HG02759 (cell line): Measurements from ENCODE around the gene DIPK1C.
"Not testable (repeated sequence)": the region's sequence is repeated elsewhere in the genome, so short reads cannot be mapped to it uniquely, and the experiment has no call there.

Experiments used
- ATAC-seq: cut with Tn5 transposase; IDR thresholded peaks from one replicate; pipeline ENCODE4 v1.9.1; 2021; ENCODE audit warnings: mild to moderate bottlenecking, moderate library complexity; ENCODE audit not compliant: unreplicated experiment

The DIPK1C gene

GRCh38 chr18:74457043-74457724, at the start of gene DIPK1C:
TSS of gene DIPK1C (minus strand) at chr18:74457308. CDS start at chr18:74457259, 49 bp downstream.
- ATAC-seq, result no peak

- ATAC-seq, result no peak
Measured at GRCh38 chr18:74506448-74507084, 49.5 kb upstream of the DIPK1C start.

DNA sequence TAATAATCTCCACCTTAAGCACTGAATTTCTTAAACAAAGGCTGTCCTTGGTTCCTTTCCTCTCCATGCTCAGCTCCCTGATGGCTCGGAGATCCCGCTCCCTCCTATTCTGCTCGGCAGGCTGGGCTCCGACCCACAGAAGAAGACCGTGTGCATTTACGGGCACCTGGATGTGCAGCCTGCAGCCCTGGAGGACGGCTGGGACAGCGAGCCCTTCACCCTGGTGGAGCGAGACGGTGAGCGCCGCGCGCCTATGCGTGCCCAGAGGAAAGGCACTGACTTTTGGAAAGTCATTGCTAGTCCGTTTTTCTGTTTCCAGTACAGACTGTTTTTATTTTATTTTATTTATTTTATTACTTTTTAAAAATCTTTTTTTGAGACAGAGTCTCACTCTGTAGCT, 48.7 kb upstream of the DIPK1C start:
- no peak for ATAC-seq

DNA sequence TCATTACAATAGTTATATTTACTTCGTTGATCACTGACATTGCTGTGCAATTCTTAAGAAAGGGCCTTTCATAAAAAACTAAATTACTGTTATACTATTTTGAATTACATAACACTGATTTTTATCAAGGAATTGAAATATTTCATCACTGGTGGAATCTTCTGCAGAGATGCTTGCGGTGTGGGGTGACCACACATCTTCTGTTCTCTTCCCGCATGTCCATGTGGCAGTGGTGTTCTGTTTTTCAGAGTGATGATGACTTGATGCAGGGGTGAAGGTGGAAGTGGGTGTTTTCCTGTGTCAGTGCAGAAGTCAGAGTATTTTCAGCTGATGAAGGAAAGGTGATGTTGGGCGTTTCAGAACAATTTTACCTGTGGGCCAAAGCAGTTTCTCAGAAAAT, 46.0 kb upstream of the DIPK1C start:
- no peak for ATAC-seq

DNA sequence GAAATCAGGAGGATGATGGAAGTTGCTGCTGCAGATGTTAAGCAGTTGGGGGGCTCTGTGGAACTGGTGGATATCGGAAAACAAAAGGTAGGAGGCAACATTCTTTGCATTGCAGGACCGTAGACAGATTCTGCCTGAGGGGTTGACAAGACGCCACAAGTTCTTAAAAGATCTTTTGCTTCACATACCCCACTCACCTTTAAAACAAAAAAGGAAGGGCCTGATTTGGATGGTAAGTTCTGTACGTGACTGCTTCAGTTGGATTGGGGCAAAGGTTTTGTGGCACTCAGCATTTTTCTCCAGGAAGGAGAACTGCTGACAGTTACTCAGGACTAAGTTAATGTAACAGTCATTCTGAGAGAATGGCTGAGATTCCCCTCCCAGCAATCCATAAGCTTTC, 44.3 kb upstream of the DIPK1C start:
- no peak for ATAC-seq

DNA sequence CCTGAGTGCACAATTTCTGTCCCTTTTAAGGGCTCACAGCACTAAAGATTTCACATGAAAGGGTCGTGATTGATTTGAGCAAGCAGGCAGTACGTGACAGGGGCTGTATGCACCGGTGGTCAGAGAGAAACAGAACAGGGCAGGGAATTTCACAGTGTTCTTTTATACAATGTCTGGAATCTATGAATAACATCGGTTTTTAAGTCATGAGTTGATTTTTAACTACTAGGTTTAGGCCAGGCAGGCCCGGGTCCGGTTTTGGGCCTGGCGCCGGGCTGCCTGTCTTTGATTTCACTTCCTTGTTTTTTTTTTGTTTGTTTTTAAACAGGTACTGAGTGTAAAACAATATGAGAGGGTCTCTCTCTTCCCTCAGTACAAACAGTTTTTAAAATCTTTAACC, 43.7 kb upstream of the DIPK1C start:
- ATAC-seq, result not testable (repeated sequence)

- no peak for ATAC-seq
Measured at GRCh38 chr18:74500372-74500771, 43.3 kb upstream of the DIPK1C start.

DNA sequence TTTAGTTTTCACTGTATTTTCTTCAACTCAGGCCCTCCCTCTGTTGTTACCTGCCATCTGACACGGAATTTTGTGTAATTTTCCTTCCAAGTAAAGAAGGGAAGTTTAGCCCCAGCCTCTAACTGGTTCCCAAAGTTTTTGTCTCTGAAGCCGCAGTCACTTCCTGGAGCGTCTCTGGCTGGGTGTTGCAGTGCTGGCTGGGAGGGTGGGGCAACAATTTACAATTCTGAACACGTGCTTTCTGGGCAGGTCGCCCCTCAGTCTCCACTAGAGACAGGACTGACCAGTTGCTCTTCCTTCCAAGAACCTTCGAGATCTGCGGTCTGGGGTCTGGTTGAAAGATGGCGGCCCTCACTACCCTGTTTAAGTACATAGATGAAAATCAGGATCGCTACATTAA, 42.5 kb upstream of the DIPK1C start:
- ATAC-seq, result peak; percentile 39

DNA sequence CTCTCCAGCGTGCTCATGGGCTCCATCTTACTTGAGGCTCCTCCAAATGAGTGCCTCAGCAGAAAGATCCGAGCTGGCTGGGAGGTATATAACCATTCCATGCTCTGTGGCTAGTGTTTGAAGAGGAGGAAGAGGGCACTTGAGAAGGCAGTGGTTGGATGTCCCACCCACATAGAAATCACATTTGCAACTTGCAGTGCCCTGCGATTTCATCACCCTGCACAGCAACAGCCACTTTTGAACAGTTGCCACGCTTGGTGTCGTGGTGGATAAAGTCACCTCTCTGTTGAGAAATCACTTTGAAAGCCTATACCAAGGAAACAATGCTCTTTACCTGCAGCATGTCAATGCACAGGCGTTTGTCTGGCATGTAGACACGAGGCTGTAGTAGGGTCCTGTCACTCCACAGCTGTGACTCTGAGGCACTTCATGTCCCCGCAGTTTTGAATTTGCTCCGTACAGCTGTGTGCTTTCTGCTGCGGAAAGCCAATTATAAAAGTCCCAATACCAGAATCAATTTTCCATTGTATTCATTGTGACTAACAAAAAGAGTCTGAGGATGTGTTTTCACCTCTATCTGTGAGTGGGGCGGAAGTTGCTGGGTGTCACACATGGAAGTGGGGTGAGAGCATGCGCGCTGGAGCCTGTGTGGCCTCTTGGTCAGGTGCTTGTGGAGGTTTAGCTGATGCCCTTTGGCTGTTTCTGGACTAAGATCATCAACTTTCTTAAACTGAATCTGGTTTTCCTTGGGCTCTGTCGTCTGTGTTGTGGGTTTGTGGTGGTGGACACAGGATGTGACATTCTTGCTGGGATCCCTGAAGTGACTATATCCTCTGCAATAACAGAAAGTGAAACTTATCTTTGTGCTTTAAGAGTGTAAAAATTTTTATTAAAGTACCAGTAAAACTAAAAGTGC, 41.9 kb upstream of the DIPK1C start:
- ATAC-seq, result peak; percentile 34

GRCh38 chr18:74497778-74498177, 40.7 kb upstream of the DIPK1C start:
- ATAC-seq, result no peak

DNA sequence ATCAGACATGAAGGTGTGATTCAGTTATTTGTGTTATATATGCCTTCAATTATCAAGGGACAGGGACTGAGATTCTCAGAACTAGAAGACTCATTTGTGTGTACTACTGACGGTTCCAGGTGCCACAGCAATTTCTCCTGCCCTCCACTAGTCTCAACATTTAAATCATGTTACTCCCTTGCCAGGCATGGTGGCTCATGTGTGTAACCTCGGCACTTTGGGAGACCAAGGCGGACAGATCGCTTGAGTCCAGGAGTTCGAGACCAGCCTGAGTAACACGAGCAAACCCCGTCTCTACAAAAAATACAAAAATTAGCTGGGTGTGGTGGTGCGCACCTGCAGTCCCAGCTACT, 40.2 kb upstream of the DIPK1C start:
- ATAC-seq, result no peak

DNA sequence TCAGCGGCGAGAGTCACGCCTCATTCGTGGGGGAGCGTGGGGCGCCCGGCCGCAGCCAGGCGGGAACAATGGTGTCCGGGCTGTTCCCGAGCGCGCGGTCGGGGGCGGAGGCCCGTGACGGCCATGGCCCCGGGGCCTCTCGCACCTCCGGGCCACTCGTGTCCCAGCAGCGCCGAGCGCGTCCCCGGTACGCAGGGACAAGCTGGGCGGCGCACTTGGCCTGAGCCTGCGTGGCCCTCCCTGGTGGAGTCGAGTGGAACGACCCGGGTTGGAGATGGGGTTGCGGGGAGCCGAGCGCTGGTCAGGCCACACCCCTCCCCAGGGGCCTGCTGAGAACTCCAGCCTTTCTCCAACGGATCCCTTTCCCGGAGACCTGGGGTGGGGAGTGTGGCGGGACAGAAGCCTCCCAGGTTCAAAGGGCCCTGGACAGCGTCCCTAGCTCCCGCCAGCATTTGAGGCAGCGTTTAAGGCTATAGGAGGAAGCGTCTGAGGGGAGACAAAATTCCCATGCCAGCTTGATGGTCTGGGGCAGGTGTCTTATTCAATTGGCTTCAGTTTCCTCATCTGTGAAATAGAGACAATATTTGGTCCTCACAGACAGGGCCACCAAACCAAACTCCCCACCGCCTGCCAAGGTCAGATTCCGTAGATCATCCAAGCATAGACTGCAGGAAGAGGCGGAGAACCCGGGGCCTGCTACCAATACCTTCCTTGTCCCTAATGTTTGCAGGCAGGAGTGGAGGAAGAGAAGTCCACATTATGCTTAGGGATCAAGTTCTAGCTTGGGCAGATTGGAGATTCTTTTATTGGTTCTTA, 39.6 kb upstream of the DIPK1C start:
- peak; percentile 23 for ATAC-seq

GRCh38 chr18:74495581-74496507, 38.7 kb upstream of the DIPK1C start, which contains the start of gene CNDP2:
TSS of gene CNDP2 (plus strand) at chr18:74496363. CDS start at chr18:74499974, 3,611 bp downstream.
- peak; percentile 79 for ATAC-seq

- ATAC-seq, result no peak
Measured at GRCh38 chr18:74494514-74494913, 37.4 kb upstream of the DIPK1C start.

GRCh38 chr18:74493689-74494088, 36.6 kb upstream of the DIPK1C start:
- peak; percentile 9 for ATAC-seq

DNA sequence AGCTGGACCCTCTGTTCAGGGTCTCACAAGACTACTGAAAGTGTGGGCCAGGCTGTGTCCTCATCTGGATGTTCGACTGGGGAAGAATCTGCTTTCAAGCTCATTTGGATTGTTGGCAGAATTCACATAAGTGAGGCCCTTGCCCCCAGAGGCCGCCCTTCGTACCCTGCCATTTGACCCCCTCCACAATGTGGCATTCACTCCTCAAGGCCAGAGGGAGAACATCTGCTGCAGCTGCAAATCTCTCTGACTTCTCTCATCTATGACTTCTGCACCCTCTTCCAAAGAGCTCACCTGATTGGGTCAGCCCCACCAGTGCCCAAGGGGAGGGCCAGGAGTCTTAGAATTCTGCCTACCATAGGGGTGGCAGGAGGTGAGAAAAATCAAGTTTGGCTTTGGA, 35.2 kb upstream of the DIPK1C start:
- no peak for ATAC-seq

GRCh38 chr18:74489676-74490075, 32.6 kb upstream of the DIPK1C start:
- no peak for ATAC-seq

DNA sequence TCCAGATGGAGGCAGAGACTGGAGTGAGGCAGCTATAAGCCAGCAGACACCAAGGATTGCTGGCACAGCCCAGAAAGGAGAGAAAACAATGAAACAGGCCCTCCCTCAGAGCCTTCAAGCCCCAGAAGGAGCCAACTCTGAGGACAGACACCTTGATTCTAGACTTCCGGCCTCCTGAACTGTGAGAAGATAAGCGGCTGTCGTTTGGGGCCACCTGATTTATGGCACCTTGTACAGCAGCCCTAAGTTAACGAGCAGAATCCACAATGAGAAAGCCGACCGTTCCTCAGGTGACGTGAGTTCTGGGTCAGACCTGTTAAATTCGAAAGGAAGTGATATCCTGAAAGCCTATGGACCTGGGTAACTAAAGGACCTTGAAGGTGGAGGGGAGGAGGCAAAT, 31.8 kb upstream of the DIPK1C start:
- no peak for ATAC-seq

- no peak for ATAC-seq
Measured at GRCh38 chr18:74488354-74488753, 31.2 kb upstream of the DIPK1C start.
